Measurements from ENCODE around the gene ETFDH.
"Not testable (repeated sequence)": the region's sequence is repeated elsewhere in the genome, so short reads cannot be mapped to it uniquely, and the experiment has no call there.

The ETFDH gene

GRCh38 chr4:158644760-158645159 is 27.3 kb upstream of the ETFDH start:
- no peak overlapping the region for H3K4me3 ChIP-seq (replicated peaks; ENCODE audit: low read depth, low read length)
- DNase-seq (ENCODE audit: low read depth) = no peak
- no peak for TF ChIP-seq CTCF (IDR thresholded peaks at IDR 0.05; ENCODE audit: low read length, missing control alignments)

- H3K4me3 ChIP-seq (replicated peaks; ENCODE audit: low read depth, low read length) = no peak overlapping the region
- no peak for TF ChIP-seq CTCF (IDR thresholded peaks at IDR 0.05; ENCODE audit: low read length, missing control alignments)
- DNase-seq (ENCODE audit: low read depth) = peak; percentile 68
These were observed 22.9 kb upstream of the ETFDH start for GRCh38 chr4:158649111-158649680.

- no peak for DNase-seq (ENCODE audit: low read depth)
- TF ChIP-seq CTCF (IDR thresholded peaks at IDR 0.05; ENCODE audit: low read length, missing control alignments) = no peak
- H3K4me3 ChIP-seq (replicated peaks; ENCODE audit: low read depth, low read length) = no peak overlapping the region
These were observed 19.2 kb upstream of the ETFDH start for GRCh38 chr4:158652920-158653319.

GRCh38 chr4:158656439-158656838 is 15.7 kb upstream of the ETFDH start:
- no peak for TF ChIP-seq CTCF (IDR thresholded peaks at IDR 0.05; ENCODE audit: low read length, missing control alignments)
- no peak for DNase-seq (ENCODE audit: low read depth)
- no peak overlapping the region for H3K4me3 ChIP-seq (replicated peaks; ENCODE audit: low read depth, low read length)

- H3K4me3 ChIP-seq (replicated peaks; ENCODE audit: low read depth, low read length) = no peak overlapping the region
- TF ChIP-seq CTCF (IDR thresholded peaks at IDR 0.05; ENCODE audit: low read length, missing control alignments) = no peak
- no peak for DNase-seq (ENCODE audit: low read depth)
These were observed 14.8 kb upstream of the ETFDH start for GRCh38 chr4:158657291-158657690.

- not testable (repeated sequence) for DNase-seq (ENCODE audit: low read depth); H3K4me3 ChIP-seq (replicated peaks; ENCODE audit: low read depth, low read length)
These were observed 8.8 kb upstream of the ETFDH start for GRCh38 chr4:158663255-158663654.

GRCh38 chr4:158663707-158664625 is 8.1 kb upstream of the ETFDH start:
- H3K4me3 ChIP-seq (replicated peaks; ENCODE audit: low read depth, low read length) = not testable (repeated sequence)
- peak; percentile 54 for DNase-seq (ENCODE audit: low read depth)

- no peak for DNase-seq (ENCODE audit: low read depth)
- TF ChIP-seq CTCF (IDR thresholded peaks at IDR 0.05; ENCODE audit: low read length, missing control alignments) = no peak
- no peak overlapping the region for H3K4me3 ChIP-seq (replicated peaks; ENCODE audit: low read depth, low read length)
These were observed 7.3 kb upstream of the ETFDH start for GRCh38 chr4:158664806-158665205.
